ENCODE results near the gene CRNKL1.

CRNKL1 gene

GRCh38 chr20:20052074-20052970 is at the start of gene CRNKL1, which contains the start of gene CFAP61:
Gene CRNKL1 (minus strand): TSS chr20:20052466. CDS start chr20:20052342, 124 bp downstream.
Gene CFAP61 (plus strand): TSS chr20:20052532. CDS start chr20:20056654, 4,122 bp downstream.
- peak; percentile 98 for DNase-seq

GRCh38 chr20:20100881-20101280 is 48.6 kb upstream of the CRNKL1 start:
- DNase-seq, result no peak

- no peak for DNase-seq
These were observed 44.2 kb upstream of the CRNKL1 start for GRCh38 chr20:20096421-20096820.

- DNase-seq, result no peak
These were observed 43.0 kb upstream of the CRNKL1 start for GRCh38 chr20:20095114-20095872.

- no peak for DNase-seq
These were observed 42.1 kb upstream of the CRNKL1 start for GRCh38 chr20:20094410-20094809.

GRCh38 chr20:20092827-20093226 is 40.6 kb upstream of the CRNKL1 start:
- no peak for DNase-seq

GRCh38 chr20:20089939-20090338 is 37.7 kb upstream of the CRNKL1 start:
- no peak for DNase-seq

GRCh38 chr20:20089018-20089417 is 36.8 kb upstream of the CRNKL1 start:
- DNase-seq, result no peak

- no peak for DNase-seq
These were observed 33.5 kb upstream of the CRNKL1 start for GRCh38 chr20:20085812-20086211.

- no peak for DNase-seq
These were observed 32.8 kb upstream of the CRNKL1 start for GRCh38 chr20:20085071-20085470.

GRCh38 chr20:20084296-20084752 is 32.1 kb upstream of the CRNKL1 start:
- DNase-seq, result no peak

- peak; percentile 28 for DNase-seq
These were observed 31.5 kb upstream of the CRNKL1 start for GRCh38 chr20:20083807-20084206.

GRCh38 chr20:20079102-20079784 is 27.0 kb upstream of the CRNKL1 start:
- no peak for DNase-seq

GRCh38 chr20:20078041-20078440 is 25.8 kb upstream of the CRNKL1 start:
- DNase-seq, result no peak

- DNase-seq, result no peak
These were observed 24.2 kb upstream of the CRNKL1 start for GRCh38 chr20:20076297-20077065.

GRCh38 chr20:20075032-20075431 is 22.8 kb upstream of the CRNKL1 start:
- DNase-seq, result no peak

GRCh38 chr20:20073801-20074371 is 21.6 kb upstream of the CRNKL1 start:
- no peak for DNase-seq

- no peak for DNase-seq
These were observed 18.8 kb upstream of the CRNKL1 start for GRCh38 chr20:20070871-20071726.

GRCh38 chr20:20065361-20065760 is 13.1 kb upstream of the CRNKL1 start:
- no peak for DNase-seq

GRCh38 chr20:20063941-20064702 is 11.9 kb upstream of the CRNKL1 start:
- no peak for DNase-seq

Measured in activated CD4-positive, alpha-beta T cell treated with anti-CD3 and anti-CD28 coated beads, Interleukin-10, Interleukin-2, amounts not matched to agents 100 ng/mL and 50 ng/mL, durations not matched to agents 16 hours and 8 hours (primary cell).